ENCODE measurements around the gene NETO2. TPM values are rescaled to one million over a fixed set of nuclear protein-coding genes. Genes with fewer than 3 reads are reported as not detected.

Gene NETO2
- total RNA-seq, 1 experiment from 2014 or later: 28.6 TPM

GRCh38 chr16:47160422-47160821 lies 16.7 kb upstream of the NETO2 start:
- Mint-ChIP-seq H3K4me3 (no peak overlapping the region), H3K4me1 (peaks cover 0 to 2% of the 10 kb centered on the region in 2 experiments; a peak in 1 of 4 replicates), H3K9me3 (no peaks in the 10 kb centered on the region), H3K27me3 (ENCODE audit: low read depth) (no peaks in the 10 kb centered on the region), H3K36me3 (ENCODE audit: insufficient read depth in 1 of 3, low read depth in 3 of 3) (peaks cover 0 to 4% (median 3%) of the 10 kb centered on the region in 3 experiments; a peak in 3 of 7 replicates), H3K27ac (no peak overlapping the region; a peak in 1 of 7 replicates)
- Histone ChIP-seq H2AFZ (ENCODE audit: low read length) (no peak overlapping the region), H3K79me1 (ENCODE audit: insufficient read depth, low read depth, low read length, poor library complexity, severe bottlenecking) (no peaks in the 10 kb centered on the region), H3K9ac (ENCODE audit: extremely low read depth, insufficient read length, low read length) (no peak overlapping the region), H3K27ac (ENCODE audit: insufficient read length, low read depth, low read length) (no peak overlapping the region), H4K91ac (ENCODE audit: insufficient read length, low read depth, low read length) (no peak overlapping the region), H4K5ac (ENCODE audit: insufficient read length, low read depth, low read length) (no peak overlapping the region), H2BK5ac (ENCODE audit: insufficient read length, low read length) (no peak overlapping the region), H2BK15ac (ENCODE audit: low read depth, low read length) (no peak overlapping the region), H4K8ac (replicated peaks; ENCODE audit: insufficient read length, low read depth, low read length) (no peak overlapping the region), H3T11ph (ENCODE audit: low read length) (no peak overlapping the region), H3K23me2 (ENCODE audit: insufficient read length, low read depth, low read length, poor library complexity, severe bottlenecking) (no peaks in the 10 kb centered on the region), H2BK20ac (ENCODE audit: low read depth, low read length, poor library complexity, severe bottlenecking) (no peak overlapping the region), H3K14ac (ENCODE audit: insufficient read depth, low read length) (no peak overlapping the region), H3K79me2 (ENCODE audit: insufficient read depth, low read length) (no peaks in the 10 kb centered on the region), H3K4ac (ENCODE audit: low read depth, low read length) (no peak overlapping the region), H3K18ac (ENCODE audit: insufficient read length, low read depth, low read length) (no peak overlapping the region), H2BK120ac (ENCODE audit: low read depth, low read length, poor library complexity, severe bottlenecking) (no peak overlapping the region), H2BK12ac (ENCODE audit: insufficient read length, low read depth, low read length) (no peak overlapping the region), H3K4me2 (ENCODE audit: insufficient read depth, insufficient read length, low read length) (no peak overlapping the region), H3K56ac (ENCODE audit: insufficient read length, low read depth, low read length) (no peak overlapping the region), H4K20me1 (ENCODE audit: control insufficient read depth, insufficient read depth, insufficient read length) (no peaks in the 10 kb centered on the region), H2AK5ac (ENCODE audit: insufficient read length, low read length) (no peak overlapping the region), H3K23ac (ENCODE audit: insufficient read length, low read depth, low read length) (no peak overlapping the region), H3K27me3 (ENCODE audit: insufficient read depth, low read length) (no peaks in the 10 kb centered on the region), H3K4me1 (ENCODE audit: insufficient read depth, low read length) (no peaks in the 10 kb centered on the region), H3K9me3 (ENCODE audit: control insufficient read depth, low read depth, low read length) (no peaks in the 10 kb centered on the region)
- no CpG with 5 or more reads among the region's 3 CpGs for WGBS (ENCODE audit: extremely low coverage, insufficient read length, low lambda C conversion rate)
- no peak for TF ChIP-seq CTCF (conservative IDR thresholded peaks at IDR 0.05)
- no peak for DNase-seq

Measured in H9 (cell line).